T-cell (primary cell): ENCODE results near the gene TPP1. TPM values are rescaled to one million over a fixed set of nuclear protein-coding genes. Genes with fewer than 3 reads are reported as not detected.

Experiments
- total RNA-seq, 35 experiments: library from RNA in 6 of 35; stranded (reverse) in 6 of 35; fragments of 120-200 nt in 1 of 35; gene quantifications; one replicate each; pipeline versions ENCODE4 v1.2.1 to v1.2.4 and lab custom pipeline; 2013 to 2026

Gene TPP1
- total RNA-seq, 5 donors from 2014 or later (not counting 1 experiment from before 2014, with no cell fraction given), result 67.4 to 168 (median 132) TPM

Other genes starting within 250 kb of the TPP1 start
- gene SMPD1, start 228.9 kb downstream of the TPP1 start, total RNA-seq, result 10 to 100 TPM; 33.5 to 58.3 (median 38.3) TPM
- gene APBB1, start 200.3 kb downstream of the TPP1 start, total RNA-seq, result 100 to 1,000 TPM in 3 of 5 donors, 10 to 100 TPM in 2; 71.3 to 152 (median 106) TPM
- gene HPX, start 178.4 kb downstream of the TPP1 start, total RNA-seq, result 1 to 10 TPM; 1.2 to 5.5 (median 2.5) TPM
- 10 to 100 TPM; 16.9 to 29.8 (median 24.1) TPM for gene TRIM3, start 145.5 kb downstream of the TPP1 start, total RNA-seq
- gene ARFIP2, start 138.1 kb downstream of the TPP1 start, total RNA-seq, result 10 to 100 TPM; 47.3 to 61.9 (median 50.0) TPM
- gene TIMM10B, start 137.9 kb downstream of the TPP1 start, total RNA-seq, result 10 to 100 TPM; 49.3 to 64.0 (median 57.6) TPM
- 10 to 100 TPM; 44.1 to 52.0 (median 47.8) TPM for gene DNHD1, start 122.1 kb downstream of the TPP1 start, total RNA-seq
- 10 to 100 TPM; 24.5 to 35.5 (median 32.2) TPM for gene RRP8, start 15.8 kb downstream of the TPP1 start, total RNA-seq
- 100 to 1,000 TPM in 2 of 5 donors, 10 to 100 TPM in 3; 49.3 to 111 (median 99.4) TPM for gene ILK, start 15.6 kb downstream of the TPP1 start, total RNA-seq
- gene TAF10, start 7.2 kb downstream of the TPP1 start, total RNA-seq, result 100 to 1,000 TPM in 4 of 5 donors, 10 to 100 TPM in 1; 99.4 to 152 (median 144) TPM
- gene DCHS1, start 36.4 kb upstream of the TPP1 start, total RNA-seq, result 10 to 100 TPM in 3 of 5 donors, 1 to 10 TPM in 2; 4.9 to 14.8 (median 10.4) TPM
- gene MRPL17, start 63.9 kb upstream of the TPP1 start, total RNA-seq, result 10 to 100 TPM; 12.1 to 33.1 (median 30.2) TPM
- not detected for gene OR2AG2, start 152.6 kb upstream of the TPP1 start, total RNA-seq
- gene OR2AG1, start 163.6 kb upstream of the TPP1 start, total RNA-seq, result not detected
- under 1 TPM in 1 of 5 donors, not detected in 4; 0.35 TPM for gene OR6A2, start 180.3 kb upstream of the TPP1 start, total RNA-seq
- gene OR10A5, start 226.3 kb upstream of the TPP1 start, total RNA-seq, result not detected
- not detected for gene OR10A2, start 243.6 kb upstream of the TPP1 start, total RNA-seq